AG10803 (cell line): ENCODE results near the gene CDADC1.

ENCODE experiments used
- DNase-seq: peaks from one replicate; pipeline ENCODE4 v3.0.0; 2010; ENCODE audit warnings: low read depth
- H3K4me3 ChIP-seq: 2 replicates; pipeline ENCODE4 v1.5.1; 2011; ENCODE audit warnings: mild to moderate bottlenecking, low read length, control low read depth
- CTCF ChIP-seq: conservative IDR thresholded peaks from 2 replicates; pipeline ENCODE4 v1.5.1; 2011; ENCODE audit warnings: mild to moderate bottlenecking, low read length, control low read depth, inconsistent platforms

Gene CDADC1

GRCh38 chr13:49247643-49248621, at the start of gene CDADC1:
Gene CDADC1 (plus strand): TSS chr13:49247925. CDS start chr13:49248038, 113 bp downstream.
- DNase-seq, result peak; percentile 91
- no peak for TF ChIP-seq CTCF
- H3K4me3 ChIP-seq, result peak within 1 kb of the TSS; percentile 97

DNA sequence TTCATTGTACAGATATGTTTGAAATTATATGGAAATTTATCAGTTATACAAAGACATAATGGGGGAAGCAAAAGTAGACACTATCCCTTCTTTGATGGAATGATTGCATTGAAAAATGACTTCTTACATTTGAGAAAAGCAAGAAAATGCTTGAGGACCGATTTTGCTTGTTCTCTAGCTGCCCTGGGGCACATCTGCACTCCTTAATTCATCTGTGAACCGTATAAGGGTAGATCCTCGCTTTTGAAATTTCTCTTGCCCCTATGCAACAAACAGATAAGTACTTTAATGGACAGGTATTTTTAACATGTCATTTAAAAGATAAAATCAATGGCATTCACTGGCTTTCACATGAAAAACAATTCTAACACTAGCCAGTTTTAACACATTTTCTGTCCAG, 41.1 kb upstream of the CDADC1 start:
- no peak for DNase-seq
- TF ChIP-seq CTCF, result no peak
- no peak overlapping the region for H3K4me3 ChIP-seq

DNA sequence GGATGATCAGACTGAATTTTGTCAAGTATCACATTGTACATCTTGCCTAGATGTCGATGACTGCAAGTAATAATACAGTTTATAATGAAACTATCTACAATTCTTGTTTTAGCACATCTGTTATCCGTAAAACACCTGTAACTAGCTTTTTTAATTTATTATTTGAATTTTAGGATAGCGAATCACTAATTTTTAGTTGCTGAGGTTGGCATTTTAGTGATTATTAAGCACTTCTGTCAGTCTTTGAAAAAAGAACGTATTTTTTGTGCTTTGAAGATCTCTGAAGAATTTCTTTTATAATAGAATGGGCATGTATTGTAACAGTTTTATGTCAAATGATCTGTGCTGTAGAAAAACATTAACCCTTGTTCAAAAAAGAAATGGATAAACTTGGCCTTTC, 39.1 kb upstream of the CDADC1 start:
- TF ChIP-seq CTCF, result no peak
- H3K4me3 ChIP-seq, result no peak overlapping the region
- no peak for DNase-seq

GRCh38 chr13:49210114-49210513, 37.6 kb upstream of the CDADC1 start:
- no peak for TF ChIP-seq CTCF
- no peak for DNase-seq

GRCh38 chr13:49210669-49211068, 37.1 kb upstream of the CDADC1 start:
- H3K4me3 ChIP-seq, result no peak overlapping the region
- DNase-seq, result no peak
- no peak for TF ChIP-seq CTCF

More at GRCh38 chr13:49210114-49210513, 37.6 kb upstream of the CDADC1 start:
- no peak overlapping the region for H3K4me3 ChIP-seq

GRCh38 chr13:49213539-49213938, 34.2 kb upstream of the CDADC1 start:
- no peak for DNase-seq
- H3K4me3 ChIP-seq, result no peak overlapping the region
- no peak for TF ChIP-seq CTCF
